DOHH2 (cell line): ENCODE measurements around the gene GTF3C6.

Experiments
- H3F3A ChIP-seq: fragments of 200-600 bp; sonication (generic), shearing (Covaris generic); 2 replicates; pipeline ENCODE4 v1.6.0; 2016; ENCODE audit warnings: antibody characterized with exemption, mild to moderate bottlenecking; ENCODE audit not compliant: control insufficient read depth, insufficient read depth
- H3K27ac ChIP-seq: fragments of 200-600 bp; sonication (generic); 2 replicates; pipeline ENCODE4 v1.5.1; 2014; ENCODE audit warnings: low read depth, mild to moderate bottlenecking, low read length, moderate library complexity
- H3K27me3 ChIP-seq: fragments of 200-600 bp; sonication (generic); 2 replicates; pipeline ENCODE4 v1.6.1; 2014; ENCODE audit warnings: mild to moderate bottlenecking, low read length, mixed read lengths; ENCODE audit not compliant: control insufficient read depth
- H3K36me3 ChIP-seq: fragments of 200-600 bp; sonication (generic); 2 replicates; pipeline ENCODE4 v1.6.1; 2014; ENCODE audit warnings: mild to moderate bottlenecking, low read length, moderate library complexity, mixed read lengths; ENCODE audit not compliant: control insufficient read depth
- H3K4me1 ChIP-seq: fragments of 200-600 bp; sonication (generic); 2 replicates; pipeline ENCODE4 v1.6.1; 2014; ENCODE audit warnings: mild to moderate bottlenecking, low read length, mixed read lengths; ENCODE audit not compliant: control insufficient read depth
- H3K4me2 ChIP-seq: fragments of 200-600 bp; sonication (generic); 2 replicates; pipeline ENCODE4 v1.6.0; 2014; ENCODE audit warnings: mild to moderate bottlenecking, low read length, moderate library complexity
- H3K4me3 ChIP-seq: fragments of 200-600 bp; sonication (generic); 2 replicates; pipeline ENCODE4 v1.5.1; 2014; ENCODE audit warnings: mild to moderate bottlenecking, low read length, mixed read lengths
- H3K79me2 ChIP-seq: fragments of 200-600 bp; sonication (generic); 2 replicates; pipeline ENCODE4 v1.6.1; 2014; ENCODE audit warnings: mild to moderate bottlenecking, low read length, mixed read lengths; ENCODE audit not compliant: control insufficient read depth
- H3K9me2 ChIP-seq: fragments of 200-600 bp; sonication (generic); replicated peaks from 2 replicates; pipeline ENCODE4 v1.6.1; 2014; ENCODE audit warnings: mild to moderate bottlenecking, low read length, mixed read lengths; ENCODE audit not compliant: control insufficient read depth
- H3K9me3 ChIP-seq: fragments of 200-600 bp; sonication (generic); 2 replicates; pipeline ENCODE4 v1.6.1; 2014; ENCODE audit warnings: antibody characterized with exemption, low read length, mixed read lengths; ENCODE audit not compliant: control insufficient read depth, insufficient read depth
- H4K20me1 ChIP-seq: fragments of 200-600 bp; sonication (generic); 2 replicates; pipeline ENCODE4 v1.6.0; 2014; ENCODE audit warnings: low read depth, mild to moderate bottlenecking, antibody characterized with exemption, low read length, moderate library complexity; ENCODE audit not compliant: control insufficient read depth, insufficient read depth
- EZH2phosphoT487 ChIP-seq: fragments of 200-600 bp; sonication (generic); IDR thresholded peaks from 2 replicates; pipeline ENCODE4 v1.6.1; 2017; ENCODE audit warnings: borderline replicate concordance, mild to moderate bottlenecking, antibody characterized with exemption, low read length, moderate library complexity, mixed read lengths
- TF ChIP-seq, protein P1 (sequence below): fragments of 200-600 bp; sonication (generic); IDR thresholded peaks from one replicate; pipeline ENCODE4 v1.5.1; 2014; ENCODE audit warnings: antibody characterized with exemption, mild to moderate bottlenecking, low read depth, low read length; ENCODE audit not compliant: poor library complexity, severe bottlenecking

The GTF3C6 gene, protein sequence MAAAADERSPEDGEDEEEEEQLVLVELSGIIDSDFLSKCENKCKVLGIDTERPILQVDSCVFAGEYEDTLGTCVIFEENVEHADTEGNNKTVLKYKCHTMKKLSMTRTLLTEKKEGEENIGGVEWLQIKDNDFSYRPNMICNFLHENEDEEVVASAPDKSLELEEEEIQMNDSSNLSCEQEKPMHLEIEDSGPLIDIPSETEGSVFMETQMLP

DNA sequence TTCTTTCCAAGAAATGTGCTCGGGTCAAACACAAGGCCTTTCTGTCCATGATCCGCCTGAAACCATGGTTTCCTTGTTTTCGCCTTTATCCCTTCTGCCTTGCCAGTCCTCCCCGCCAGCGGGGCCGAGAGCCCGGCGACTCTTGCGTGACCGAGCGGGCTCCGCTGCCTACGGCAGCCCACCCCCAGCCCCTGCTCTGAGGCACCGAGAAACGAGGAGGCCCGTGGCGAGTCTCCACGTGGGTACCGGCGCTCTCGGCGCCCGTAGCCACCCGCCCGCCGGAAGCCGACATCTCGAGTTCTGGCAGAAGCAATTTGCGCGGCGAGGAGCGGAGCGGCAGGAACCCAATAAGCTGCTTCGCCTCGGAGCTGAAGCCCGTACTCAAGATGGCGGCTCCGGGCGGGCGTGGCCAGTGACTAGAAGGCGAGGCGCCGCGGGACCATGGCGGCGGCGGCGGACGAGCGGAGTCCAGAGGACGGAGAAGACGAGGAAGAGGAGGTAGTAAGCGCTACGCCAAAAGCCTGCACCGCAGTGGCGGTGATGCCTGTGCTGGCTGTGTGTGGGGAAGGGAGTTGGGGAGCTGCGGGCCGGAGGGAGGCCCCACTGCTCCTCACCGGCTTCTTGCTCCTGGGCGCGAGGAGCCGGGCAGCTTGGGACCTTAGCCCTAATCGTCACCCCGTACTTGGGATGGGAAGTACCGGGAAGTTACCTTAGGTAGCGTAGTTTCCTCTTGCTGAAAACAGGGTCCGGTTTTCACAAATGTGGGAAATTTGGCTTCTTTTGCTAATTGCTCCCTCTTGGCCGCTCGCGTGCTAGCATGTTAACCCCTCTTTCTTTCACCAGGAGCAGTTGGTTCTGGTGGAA is at the start of gene GTF3C6:
TSS of gene GTF3C6 (plus strand) at position 378 of the 864 bp plus-strand sequence. CDS start at position 442, 64 bp downstream.
- Histone ChIP-seq H3F3A (peaks cover 7% of the 10 kb centered on the region; the same call in 1 of the 2 replicates), H3K4me1 (peaks cover 19% of the 10 kb centered on the region), H3K27me3 (peaks cover under 1% of the 10 kb centered on the region; the same call in 1 of the 2 replicates), H3K9me2 (no peaks in the 10 kb centered on the region), H3K4me2 (peak within 1 kb of the TSS; percentile 78), H3K4me3 (peak within 1 kb of the TSS; percentile 93), H3K36me3 (peaks cover 35% of the 10 kb centered on the region), H4K20me1 (no peaks in the 10 kb centered on the region), H3K79me2 (peaks cover 19% of the 10 kb centered on the region), H3K27ac (peak within 1 kb of the TSS; percentile 61), H3K9me3 (no peaks in the 10 kb centered on the region)
- TF ChIP-seq EZH2phosphoT487: no peak
- TF ChIP-seq, protein P1, sequence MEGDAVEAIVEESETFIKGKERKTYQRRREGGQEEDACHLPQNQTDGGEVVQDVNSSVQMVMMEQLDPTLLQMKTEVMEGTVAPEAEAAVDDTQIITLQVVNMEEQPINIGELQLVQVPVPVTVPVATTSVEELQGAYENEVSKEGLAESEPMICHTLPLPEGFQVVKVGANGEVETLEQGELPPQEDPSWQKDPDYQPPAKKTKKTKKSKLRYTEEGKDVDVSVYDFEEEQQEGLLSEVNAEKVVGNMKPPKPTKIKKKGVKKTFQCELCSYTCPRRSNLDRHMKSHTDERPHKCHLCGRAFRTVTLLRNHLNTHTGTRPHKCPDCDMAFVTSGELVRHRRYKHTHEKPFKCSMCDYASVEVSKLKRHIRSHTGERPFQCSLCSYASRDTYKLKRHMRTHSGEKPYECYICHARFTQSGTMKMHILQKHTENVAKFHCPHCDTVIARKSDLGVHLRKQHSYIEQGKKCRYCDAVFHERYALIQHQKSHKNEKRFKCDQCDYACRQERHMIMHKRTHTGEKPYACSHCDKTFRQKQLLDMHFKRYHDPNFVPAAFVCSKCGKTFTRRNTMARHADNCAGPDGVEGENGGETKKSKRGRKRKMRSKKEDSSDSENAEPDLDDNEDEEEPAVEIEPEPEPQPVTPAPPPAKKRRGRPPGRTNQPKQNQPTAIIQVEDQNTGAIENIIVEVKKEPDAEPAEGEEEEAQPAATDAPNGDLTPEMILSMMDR: no peak

DNA sequence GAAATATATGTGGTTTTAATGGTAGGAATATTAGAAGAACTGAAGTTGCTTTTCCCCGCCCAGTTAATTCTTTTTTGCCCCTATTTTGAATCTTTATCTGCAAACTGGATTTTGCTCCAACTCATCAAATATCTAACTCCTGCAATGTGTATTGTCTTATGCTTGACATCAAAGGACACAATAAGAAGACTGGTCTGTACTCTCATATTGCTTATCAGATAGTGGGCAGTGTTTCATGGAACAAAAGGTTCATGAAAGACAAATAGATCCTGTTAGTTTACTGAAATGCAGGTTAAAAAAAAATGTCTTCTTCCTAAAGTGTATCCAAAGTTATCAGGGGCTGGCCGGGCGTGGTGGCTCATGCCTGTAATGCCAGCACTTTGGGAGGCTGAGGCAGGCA is 27.7 kb upstream of the GTF3C6 start:
- Histone ChIP-seq H3K79me2 (no peaks in the 10 kb centered on the region), H4K20me1 (no peaks in the 10 kb centered on the region), H3K9me2 (no peaks in the 10 kb centered on the region), H3K27me3 (peaks cover 6% of the 10 kb centered on the region; the same call in 1 of the 2 replicates), H3K4me2 (no peak overlapping the region), H3K36me3 (no peaks in the 10 kb centered on the region), H3K9me3 (no peaks in the 10 kb centered on the region), H3K27ac (no peak overlapping the region), H3K4me3 (no peak overlapping the region), H3F3A (no peaks in the 10 kb centered on the region), H3K4me1 (peaks cover 16% of the 10 kb centered on the region)
- TF ChIP-seq EZH2phosphoT487: no peak
- TF ChIP-seq, protein P1: no peak

DNA sequence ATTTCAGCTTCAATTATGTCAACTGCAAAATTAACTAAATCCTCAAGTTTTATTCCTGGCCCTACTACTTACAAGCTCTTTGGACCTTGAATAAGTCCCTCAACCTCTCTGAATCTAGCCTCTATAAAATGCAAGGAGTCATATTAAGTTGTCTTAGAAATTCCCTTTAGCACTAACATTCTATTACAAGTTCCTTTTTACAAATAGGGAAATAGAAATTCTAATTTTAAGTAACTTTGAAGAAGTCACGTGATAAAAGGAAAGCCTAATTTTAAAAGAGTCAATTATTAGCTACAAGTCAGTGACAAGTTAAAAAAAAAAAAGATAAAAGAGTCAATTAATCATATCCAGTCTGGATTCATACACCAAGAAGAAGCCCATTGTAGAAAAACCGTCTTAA is 24.6 kb upstream of the GTF3C6 start:
- Histone ChIP-seq H3K4me2 (no peak overlapping the region; the same call in 1 of the 2 replicates), H3K4me1 (peaks cover 16% of the 10 kb centered on the region), H3K9me2 (no peaks in the 10 kb centered on the region), H4K20me1 (no peaks in the 10 kb centered on the region), H3K27me3 (no peaks in the 10 kb centered on the region), H3F3A (no peaks in the 10 kb centered on the region), H3K79me2 (no peaks in the 10 kb centered on the region), H3K4me3 (no peak overlapping the region), H3K27ac (no peak overlapping the region), H3K9me3 (no peaks in the 10 kb centered on the region), H3K36me3 (no peaks in the 10 kb centered on the region)
- no peak for TF ChIP-seq EZH2phosphoT487
- TF ChIP-seq, protein P1: no peak
